Aorta (tissue), 5 donors: ENCODE results near the gene PPARG. TPM values are rescaled to one million over a fixed set of nuclear protein-coding genes. Genes with fewer than 3 reads are reported as not detected.

Source experiments
- ATAC-seq: fragments of 200-7000 bp; cut with Tn5 transposase; one replicate; pipeline ENCODE4 v1.9.1; 2022; ENCODE audit warnings: moderate library complexity; ENCODE audit not compliant: low FRiP score
- DNase-seq, 2 donors: peaks; one replicate each; pipeline ENCODE4 v3.0.0-alpha.2; 2020
- H3K27ac ChIP-seq, 2 donors: one replicate each; pipeline ENCODE4 v1.5.1; 2013; ENCODE audit warnings: low read length in 2 of 2, mild to moderate bottlenecking in 2 of 2, moderate library complexity in 2 of 2, control low read depth in 1 of 2, inconsistent platforms in 1 of 2, low read depth in 1 of 2
- H3K27me3 ChIP-seq, 2 donors: one replicate each; pipeline ENCODE4 v1.6.1; 2013; ENCODE audit warnings: control low read depth in 1 of 2, low read length in 1 of 2, mild to moderate bottlenecking in 1 of 2, moderate library complexity in 1 of 2; ENCODE audit not compliant: insufficient read depth in 2 of 2, control insufficient read depth in 1 of 2
- H3K36me3 ChIP-seq, 2 donors: one replicate each; pipeline ENCODE4 v1.6.1; 2013; ENCODE audit warnings: control low read depth in 1 of 2, low read length in 1 of 2, mild to moderate bottlenecking in 1 of 2; ENCODE audit not compliant: insufficient read depth in 2 of 2, control insufficient read depth in 1 of 2
- H3K4me1 ChIP-seq, 2 donors: one replicate each; pipeline ENCODE4 v1.6.1; 2013; ENCODE audit warnings: low read length in 2 of 2, control low read depth in 1 of 2, mild to moderate bottlenecking in 1 of 2, moderate library complexity in 1 of 2; ENCODE audit not compliant: insufficient read depth in 2 of 2, control insufficient read depth in 1 of 2
- H3K4me3 ChIP-seq, 2 donors: one replicate each; pipeline ENCODE4 v1.5.1; 2013; ENCODE audit warnings: low read length in 2 of 2, control low read depth in 1 of 2, mild to moderate bottlenecking in 1 of 2
- H3K9me3 ChIP-seq: one replicate; pipeline ENCODE4 v1.6.1; 2013; ENCODE audit warnings: mild to moderate bottlenecking, low read length; ENCODE audit not compliant: control insufficient read depth
- WGBS, 2 donors: extraction: QIAGEN DNeasy Blood & Tissue Kit; methylation state at CpG; one replicate each; pipeline ENCODE4 v1.1.7; 2013; 5-methylcytosine and 5-hydroxymethylcytosine counted together
- intact Hi-C, 2 donors: fragments of 100-400 bp; cut with DNase I; formaldehyde crosslinking; loops; one replicate each; pipeline versions ENCODE4 v1.14.2 to v1.15.0; 2022
- polyA plus RNA-seq, 2 donors: library from polyadenylated mRNA; stranded (reverse); fragments of 200-250 nt; gene quantifications; one replicate each; pipeline ENCODE4 v1.2.3, GENCODE V29; 2013
- total RNA-seq, 2 donors: library from RNA; stranded (reverse); fragmentation: NEBNext Ultra II Directional; extraction: Animal tissue kit (Norgen Biotek cat#: 25700); gene quantifications; one replicate each; pipeline ENCODE4 v1.2.1, GENCODE V29; 2021
- donor health status: healthy with polysubstance abuse.
- donor health status: Bipolar disorder and iron deficiency.
- donor health status: DM: no; HTN: no; CAD: no.
- donor health status: DM: no; HTN: no; CAD: no.
- donor health status: DM: yes; HTN: yes; CAD: no.

PPARG gene
- total and polyA plus RNA-seq, 4 donors = 5.1 to 21.0 (median 17.5) TPM

DNA sequence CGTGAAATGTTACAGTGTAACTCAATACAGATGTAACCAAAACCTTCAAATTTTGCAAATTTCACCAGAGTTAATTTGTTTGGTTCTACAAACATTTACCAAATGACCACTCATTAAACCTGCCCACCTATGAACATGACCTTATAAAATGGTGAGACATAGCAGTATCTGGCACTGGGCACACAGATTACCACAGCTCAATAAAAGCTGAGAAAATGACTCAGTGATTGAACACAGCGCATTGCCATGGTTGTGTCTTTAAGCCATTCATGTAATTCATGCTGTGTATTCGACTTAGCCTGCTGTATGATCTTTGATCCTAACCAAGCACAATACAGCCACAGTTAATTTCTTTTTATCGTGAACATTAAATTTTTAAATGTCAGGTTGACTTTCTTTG lies 11.3 kb downstream of the PPARG start:
- ATAC-seq (no peak), DNase-seq (no peak)
- H3K4me3 ChIP-seq = no peak overlapping the region
- H3K9me3 ChIP-seq = no peaks in the 10 kb centered on the region
- no peaks in the 10 kb centered on the region for H3K36me3 ChIP-seq
- intact Hi-C loops = no loop called here
- no peak overlapping the region for H3K27ac ChIP-seq
- no peaks in the 10 kb centered on the region for H3K27me3 ChIP-seq
- WGBS, 2 donors = 80 to 86% methylated on average over 4 of the region's 4 CpGs
- H3K4me1 ChIP-seq = no peaks in the 10 kb centered on the region

GRCh38 chr3:12301031-12301430 lies 12.2 kb downstream of the PPARG start:
- Histone ChIP-seq H3K36me3 (no peaks in the 10 kb centered on the region), H3K4me3 (no peak overlapping the region), H3K27me3 (no peaks in the 10 kb centered on the region), H3K27ac (no peak overlapping the region), H3K9me3 (no peaks in the 10 kb centered on the region), H3K4me1 (no peaks in the 10 kb centered on the region)
- no peak for ATAC-seq
- no peak for DNase-seq
- intact Hi-C loops = no loop called here
- 68 to 70% methylated on average over 2 of the region's 2 CpGs for WGBS, 2 donors

- Histone ChIP-seq H3K4me1 (no peaks in the 10 kb centered on the region), H3K27ac (no peak overlapping the region), H3K27me3 (no peaks in the 10 kb centered on the region), H3K9me3 (no peaks in the 10 kb centered on the region), H3K4me3 (no peak overlapping the region), H3K36me3 (no peaks in the 10 kb centered on the region)
- intact Hi-C loops = no loop called here
- WGBS, 2 donors = 85 to 90% methylated on average over 1 of the region's 1 CpG
- DNase-seq (no peak), ATAC-seq (no peak)
Observed at GRCh38 chr3:12301513-12301912, 12.6 kb downstream of the PPARG start.

GRCh38 chr3:12302564-12302963 lies 13.7 kb downstream of the PPARG start:
- DNase-seq = no peak
- Histone ChIP-seq H3K4me1 (no peaks in the 10 kb centered on the region), H3K27me3 (no peaks in the 10 kb centered on the region), H3K27ac (no peak overlapping the region), H3K36me3 (no peaks in the 10 kb centered on the region), H3K4me3 (no peak overlapping the region), H3K9me3 (no peaks in the 10 kb centered on the region)
- intact Hi-C loops = no loop called here
- ATAC-seq = no peak
- 82 to 87% methylated on average over 6 of the region's 6 CpGs for WGBS, 2 donors

- Histone ChIP-seq H3K9me3 (no peaks in the 10 kb centered on the region), H3K4me1 (no peaks in the 10 kb centered on the region), H3K36me3 (no peaks in the 10 kb centered on the region), H3K27me3 (no peaks in the 10 kb centered on the region), H3K27ac (no peak overlapping the region), H3K4me3 (no peak overlapping the region)
- ATAC-seq (no peak), DNase-seq (no peak)
- 85 to 86% methylated on average over 2 of the region's 2 CpGs for WGBS, 2 donors
- intact Hi-C loops = no loop called here
Observed at GRCh38 chr3:12303534-12303933, 14.7 kb downstream of the PPARG start.

GRCh38 chr3:12303993-12304392 lies 15.1 kb downstream of the PPARG start:
- DNase-seq (no peak), ATAC-seq (no peak)
- no peaks in the 10 kb centered on the region for H3K4me1 ChIP-seq
- H3K9me3 ChIP-seq = no peaks in the 10 kb centered on the region
- no peak overlapping the region for H3K27ac ChIP-seq
- WGBS, 2 donors = 70 to 73% methylated on average over 6 of the region's 6 CpGs
- H3K36me3 ChIP-seq = no peaks in the 10 kb centered on the region
- no peaks in the 10 kb centered on the region for H3K27me3 ChIP-seq
- H3K4me3 ChIP-seq = no peak overlapping the region
- intact Hi-C loops = no loop called here

- no peaks in the 10 kb centered on the region for H3K36me3 ChIP-seq
- no peaks in the 10 kb centered on the region for H3K27me3 ChIP-seq
- H3K4me1 ChIP-seq = no peaks in the 10 kb centered on the region
- DNase-seq (no peak), ATAC-seq (no peak)
- intact Hi-C loops = no loop called here
- no peak overlapping the region for H3K4me3 ChIP-seq
- 84 to 87% methylated on average over 2 of the region's 2 CpGs for WGBS, 2 donors
- no peak overlapping the region for H3K27ac ChIP-seq
- H3K9me3 ChIP-seq = no peaks in the 10 kb centered on the region
Observed at GRCh38 chr3:12307136-12307535, 18.3 kb downstream of the PPARG start.

DNA sequence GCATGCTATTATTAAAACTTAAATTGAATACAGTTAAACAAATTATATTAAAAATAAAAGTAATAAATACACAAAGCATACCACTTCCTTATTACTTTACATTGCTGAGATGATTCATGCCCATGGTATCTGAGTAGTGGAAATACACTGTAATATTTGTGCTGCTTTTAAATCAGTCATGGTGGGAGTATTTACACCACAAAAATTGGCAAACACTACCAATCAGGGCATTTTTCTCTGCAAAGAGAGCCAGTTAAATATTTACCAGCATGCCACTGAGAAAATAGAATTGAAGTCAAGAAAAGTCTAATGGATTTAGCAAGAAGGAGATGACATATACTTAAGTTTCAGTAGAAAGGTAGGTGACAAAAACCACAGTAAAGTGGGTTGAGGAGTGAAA lies 19.6 kb downstream of the PPARG start:
- H3K9me3 ChIP-seq = no peaks in the 10 kb centered on the region
- no peaks in the 10 kb centered on the region for H3K27me3 ChIP-seq
- H3K4me1 ChIP-seq = no peaks in the 10 kb centered on the region
- no peaks in the 10 kb centered on the region for H3K36me3 ChIP-seq
- ATAC-seq = no peak
- no peak for DNase-seq
- no peak overlapping the region for H3K4me3 ChIP-seq
- intact Hi-C loops = no loop called here
- H3K27ac ChIP-seq = no peak overlapping the region

DNA sequence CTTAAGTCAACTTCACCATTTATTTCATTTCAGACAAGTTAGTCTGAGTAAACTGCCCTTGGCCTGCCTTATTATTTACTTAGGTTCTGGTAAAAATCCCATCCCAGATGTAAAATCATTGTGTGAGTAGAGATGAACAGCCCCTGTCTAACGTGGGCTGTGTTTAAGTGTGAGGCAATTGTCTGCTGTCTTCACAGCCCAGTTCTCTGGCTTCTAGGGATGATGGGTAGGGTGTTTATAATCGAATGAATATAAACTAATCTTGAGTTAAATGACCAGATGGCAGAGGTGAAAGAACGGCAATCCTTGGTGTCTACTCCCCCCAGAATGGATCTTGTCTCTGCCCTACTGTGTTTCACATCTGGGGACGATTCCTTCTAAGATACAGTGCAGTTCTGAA lies 20.8 kb downstream of the PPARG start:
- intact Hi-C loops = no loop called here
- 76% methylated on average over 4 of the region's 4 CpGs for WGBS, 2 donors

More for the DNA sequence above, 20.8 kb downstream of the PPARG start:
- no peaks in the 10 kb centered on the region for H3K4me1 ChIP-seq
- no peak overlapping the region for H3K4me3 ChIP-seq
- no peaks in the 10 kb centered on the region for H3K36me3 ChIP-seq
- ATAC-seq = no peak
- DNase-seq = no peak
- H3K27ac ChIP-seq = no peak overlapping the region
- H3K27me3 ChIP-seq = no peaks in the 10 kb centered on the region
- no peaks in the 10 kb centered on the region for H3K9me3 ChIP-seq
